Mesenchymal stem cell (in vitro differentiated cells and primary cell): ENCODE measurements around the gene ZNF628.

Experiments used
- DNase-seq: peaks from one replicate; pipeline ENCODE4 v3.0.0-alpha.2; 2013
- H2AFZ ChIP-seq: one replicate; pipeline ENCODE4 v1.6.1; 2013; ENCODE audit warnings: low read depth, mild to moderate bottlenecking, control low read depth, inconsistent platforms, low read length, moderate library complexity
- H2AK5ac ChIP-seq: 2 replicates; pipeline ENCODE4 v1.6.1; 2013; ENCODE audit warnings: low read length, moderate library complexity, mild to moderate bottlenecking, inconsistent platforms; ENCODE audit not compliant: severe bottlenecking
- H2BK120ac ChIP-seq: one replicate; pipeline ENCODE4 v1.6.1; 2013; ENCODE audit warnings: low read depth, mild to moderate bottlenecking, inconsistent platforms, low read length, moderate library complexity
- H2BK12ac ChIP-seq, 2 experiments: one replicate each; pipeline ENCODE4 v1.6.1; 2013; ENCODE audit warnings: inconsistent platforms in 2 of 2, low read length in 2 of 2, mild to moderate bottlenecking in 2 of 2, moderate library complexity in 2 of 2, control low read depth in 1 of 2
- H2BK15ac ChIP-seq: one replicate; pipeline ENCODE4 v1.6.1; 2013; ENCODE audit warnings: mild to moderate bottlenecking, low read depth, inconsistent platforms; ENCODE audit not compliant: poor library complexity, severe bottlenecking
- H2BK5ac ChIP-seq: 2 replicates; pipeline ENCODE4 v1.6.1; 2013; ENCODE audit warnings: low read depth, mild to moderate bottlenecking, low read length, control low read depth, inconsistent platforms; ENCODE audit not compliant: poor library complexity, severe bottlenecking
- H3K14ac ChIP-seq, 2 experiments: one replicate each; pipeline ENCODE4 v1.6.1; 2013; ENCODE audit warnings: inconsistent platforms in 2 of 2, low read length in 2 of 2, control low read depth in 1 of 2, mild to moderate bottlenecking in 1 of 2, moderate library complexity in 1 of 2
- H3K18ac ChIP-seq, 2 experiments: one replicate each; pipeline ENCODE4 v1.6.1; 2013; ENCODE audit warnings: inconsistent platforms in 2 of 2, low read length in 2 of 2, control low read depth in 1 of 2, low read depth in 1 of 2, mild to moderate bottlenecking in 1 of 2
- H3K23ac ChIP-seq, 2 experiments: one replicate each; pipeline ENCODE4 v1.6.1; 2013; ENCODE audit warnings: inconsistent platforms in 2 of 2, low read length in 2 of 2, mild to moderate bottlenecking in 2 of 2, moderate library complexity in 2 of 2, control low read depth in 1 of 2
- H3K27ac ChIP-seq: 2 replicates; pipeline ENCODE4 v1.5.1; 2013; ENCODE audit warnings: mild to moderate bottlenecking, moderate library complexity, low read length, control low read depth, inconsistent platforms; ENCODE audit not compliant: poor library complexity, severe bottlenecking
- H3K27me3 ChIP-seq, 2 experiments: 2 replicates each; pipeline versions ENCODE4 v1.6.1 to v1.7.0; 2013; ENCODE audit warnings: low read length in 2 of 2, mild to moderate bottlenecking in 2 of 2, moderate library complexity in 2 of 2, control low read depth in 1 of 2, inconsistent platforms in 1 of 2; ENCODE audit not compliant: control insufficient read depth in 1 of 2, insufficient read depth in 1 of 2
- H3K36me3 ChIP-seq, 2 experiments: 2 replicates each; pipeline versions ENCODE4 v1.6.1 to v1.7.0; 2013; ENCODE audit warnings: low read length in 2 of 2, control low read depth in 1 of 2, inconsistent platforms in 1 of 2, low read depth in 1 of 2, mild to moderate bottlenecking in 1 of 2; ENCODE audit not compliant: insufficient read depth in 2 of 2, control insufficient read depth in 1 of 2
- H3K4ac ChIP-seq, 2 experiments: one replicate each; pipeline ENCODE4 v1.6.1; 2013; ENCODE audit warnings: inconsistent platforms in 2 of 2, low read length in 2 of 2, mild to moderate bottlenecking in 2 of 2, moderate library complexity in 2 of 2, control low read depth in 1 of 2, low read depth in 1 of 2
- H3K4me1 ChIP-seq: 2 replicates; pipeline ENCODE4 v1.6.1; 2013; ENCODE audit warnings: low read depth, low read length, control low read depth; ENCODE audit not compliant: control insufficient read depth, insufficient read depth
- H3K4me2 ChIP-seq: 2 replicates; pipeline ENCODE4 v1.6.1; 2013; ENCODE audit warnings: low read length, mild to moderate bottlenecking, inconsistent platforms; ENCODE audit not compliant: poor library complexity, severe bottlenecking
- H3K4me3 ChIP-seq, 2 experiments: 2 replicates each; pipeline versions ENCODE4 v1.5.1 to v1.7.0; 2013; ENCODE audit warnings: low read length in 2 of 2, mild to moderate bottlenecking in 2 of 2, control low read depth in 1 of 2, low read depth in 1 of 2; ENCODE audit not compliant: insufficient read depth in 1 of 2
- H3K79me1 ChIP-seq: replicated peaks from 2 replicates; pipeline ENCODE4 v1.6.1; 2013; ENCODE audit warnings: mild to moderate bottlenecking, control low read depth, low read length, inconsistent platforms; ENCODE audit not compliant: poor library complexity, severe bottlenecking
- H3K9ac ChIP-seq: 2 replicates; pipeline ENCODE4 v1.7.0; 2013; ENCODE audit warnings: mild to moderate bottlenecking, low read length, moderate library complexity
- H3K9me3 ChIP-seq: 2 replicates; pipeline ENCODE4 v1.7.0; 2013; ENCODE audit warnings: mild to moderate bottlenecking, low read length; ENCODE audit not compliant: control insufficient read depth
- H4K8ac ChIP-seq: one replicate; pipeline ENCODE4 v1.6.1; 2013; ENCODE audit warnings: inconsistent platforms, mild to moderate bottlenecking, low read length, moderate library complexity
- H4K91ac ChIP-seq: one replicate; pipeline ENCODE4 v1.6.1; 2013; ENCODE audit warnings: mild to moderate bottlenecking, low read length, inconsistent platforms
- WGBS: methylation state at CpG from one replicate; pipeline ENCODE4 v1.1.7; 2013; ENCODE audit warnings: mixed read lengths; 5-methylcytosine and 5-hydroxymethylcytosine counted together

Gene ZNF628

GRCh38 chr19:55467236-55468053 is 9.0 kb upstream of the ZNF628 start:
- no peak overlapping the region for H3K14ac ChIP-seq
- no peak overlapping the region for H3K4me3 ChIP-seq
- peak overlapping the region; percentile 65 for H4K8ac ChIP-seq
- no peaks in the 10 kb centered on the region for H3K36me3 ChIP-seq
- no peak overlapping the region for H4K91ac ChIP-seq
- H2BK120ac ChIP-seq, result no peak overlapping the region
- H3K4ac ChIP-seq, result no peak overlapping the region
- no peak overlapping the region for H2BK5ac ChIP-seq
- no peaks in the 10 kb centered on the region for H3K27me3 ChIP-seq
- H2AFZ ChIP-seq, result no peak overlapping the region
- peak; percentile 49 for DNase-seq
- peak overlapping the region in 1 of 2 experiments; percentile 32 for H2BK12ac ChIP-seq
- peak overlapping the region; percentile 28 for H3K4me2 ChIP-seq
- H3K79me1 ChIP-seq, result no peaks in the 10 kb centered on the region
- H3K4me1 ChIP-seq, result peaks cover 11% of the 10 kb centered on the region
- no peak overlapping the region for H3K18ac ChIP-seq
- WGBS, result 41% methylated on average over 25 of the region's 29 CpGs
- no peaks in the 10 kb centered on the region for H3K9me3 ChIP-seq
- peak overlapping the region; percentile 9 for H3K9ac ChIP-seq
- H2BK15ac ChIP-seq, result no peak overlapping the region
- peak overlapping the region; percentile 15 for H2AK5ac ChIP-seq
- H3K27ac ChIP-seq, result no peak overlapping the region
- H3K23ac ChIP-seq, result no peak overlapping the region

- WGBS, result 35% methylated on average over 4 of the region's 4 CpGs
- Histone ChIP-seq H4K91ac (no peak overlapping the region), H4K8ac (peak overlapping the region; percentile 65), H3K27me3 (no peaks in the 10 kb centered on the region), H3K9me3 (no peaks in the 10 kb centered on the region), H2AFZ (no peak overlapping the region), H2BK120ac (no peak overlapping the region), H3K23ac (no peak overlapping the region), H3K18ac (no peak overlapping the region), H3K4me3 (no peak overlapping the region), H3K9ac (peak overlapping the region; percentile 7), H2BK5ac (no peak overlapping the region), H2BK12ac (peak overlapping the region in 1 of 2 experiments; percentile 32), H3K4ac (peak overlapping the region in 1 of 2 experiments; percentile 60), H3K36me3 (no peaks in the 10 kb centered on the region), H2BK15ac (no peak overlapping the region), H3K14ac (no peak overlapping the region), H2AK5ac (peak overlapping the region; percentile 78), H3K4me1 (peaks cover 17% of the 10 kb centered on the region), H3K79me1 (no peaks in the 10 kb centered on the region), H3K4me2 (peak overlapping the region; percentile 28), H3K27ac (no peak overlapping the region)
- no peak for DNase-seq
These were observed 8.4 kb upstream of the ZNF628 start for GRCh38 chr19:55468054-55468393.

GRCh38 chr19:55471266-55471665 is 5.2 kb upstream of the ZNF628 start:
- H3K9me3 ChIP-seq, result no peaks in the 10 kb centered on the region
- no peak overlapping the region for H3K18ac ChIP-seq
- H4K91ac ChIP-seq, result no peak overlapping the region
- no peak overlapping the region for H2AFZ ChIP-seq
- H3K36me3 ChIP-seq, result no peaks in the 10 kb centered on the region
- no peak overlapping the region for H3K4me2 ChIP-seq
- H3K79me1 ChIP-seq, result no peaks in the 10 kb centered on the region
- no peak overlapping the region for H3K4me3 ChIP-seq
- no peaks in the 10 kb centered on the region for H3K27me3 ChIP-seq
- WGBS, result 97% methylated on average over 13 of the region's 13 CpGs
- H3K23ac ChIP-seq, result no peak overlapping the region
- H2BK15ac ChIP-seq, result no peak overlapping the region
- H3K14ac ChIP-seq, result no peak overlapping the region
- no peak overlapping the region for H3K9ac ChIP-seq
- H2BK12ac ChIP-seq, result no peak overlapping the region
- no peak overlapping the region for H2BK5ac ChIP-seq
- no peak overlapping the region for H2BK120ac ChIP-seq
- H3K4ac ChIP-seq, result no peak overlapping the region
- peak overlapping the region; percentile 54 for H2AK5ac ChIP-seq
- peaks cover 44% of the 10 kb centered on the region for H3K4me1 ChIP-seq
- no peak overlapping the region for H3K27ac ChIP-seq
- H4K8ac ChIP-seq, result no peak overlapping the region
- no peak for DNase-seq

GRCh38 chr19:55472463-55472862 is 4.0 kb upstream of the ZNF628 start:
- no peak overlapping the region for H3K4ac ChIP-seq
- H3K14ac ChIP-seq, result no peak overlapping the region
- no peak overlapping the region for H3K4me3 ChIP-seq
- no peak overlapping the region for H3K23ac ChIP-seq
- no peaks in the 10 kb centered on the region for H3K36me3 ChIP-seq
- H3K27ac ChIP-seq, result no peak overlapping the region
- no peaks in the 10 kb centered on the region for H3K27me3 ChIP-seq
- WGBS, result 84% methylated on average over 8 of the region's 8 CpGs
- no peaks in the 10 kb centered on the region for H3K79me1 ChIP-seq
- no peak overlapping the region for H2BK5ac ChIP-seq
- H2BK12ac ChIP-seq, result no peak overlapping the region
- no peak for DNase-seq
- no peak overlapping the region for H4K91ac ChIP-seq
- H3K4me2 ChIP-seq, result no peak overlapping the region
- H3K4me1 ChIP-seq, result peaks cover 44% of the 10 kb centered on the region
- no peak overlapping the region for H2AFZ ChIP-seq
- no peak overlapping the region for H2AK5ac ChIP-seq
- no peak overlapping the region for H4K8ac ChIP-seq
- peak overlapping the region; percentile 71 for H3K9ac ChIP-seq
- H2BK15ac ChIP-seq, result no peak overlapping the region
- no peaks in the 10 kb centered on the region for H3K9me3 ChIP-seq
- H3K18ac ChIP-seq, result no peak overlapping the region
- H2BK120ac ChIP-seq, result no peak overlapping the region
